Stimulated activated memory B cell treated with anti-CD40 and anti-IgM and Interleukin-4, amounts not matched to agents 10 μg/mL and 1 μg/mL and 100 μg/mL, for 72 hours (primary cell): ENCODE results near the gene PLA2G4F.

Source experiments
- ATAC-seq: fragments of 150-1000 bp; cut with Tn5 transposase; 2 replicates; pipeline ENCODE4 v1.10.0; 2021
- H3K27ac Mint-ChIP-seq: one replicate; pipeline ENCODE4 v1.8.0; 2022; ENCODE audit warnings: mild to moderate bottlenecking, mixed read lengths
- H3K27me3 Mint-ChIP-seq: one replicate; pipeline ENCODE4 v1.8.0; 2022; ENCODE audit warnings: mixed read lengths
- H3K36me3 Mint-ChIP-seq: one replicate; pipeline ENCODE4 v1.8.0; 2022; ENCODE audit warnings: mixed read lengths
- H3K4me1 Mint-ChIP-seq: one replicate; pipeline ENCODE4 v1.8.0; 2022; ENCODE audit warnings: mixed read lengths
- H3K4me3 Mint-ChIP-seq: one replicate; pipeline ENCODE4 v1.8.0; 2022; ENCODE audit warnings: mild to moderate bottlenecking, moderate library complexity, mixed read lengths
- H3K9me3 Mint-ChIP-seq: one replicate; pipeline ENCODE4 v1.8.0; 2022; ENCODE audit warnings: mixed read lengths

The PLA2G4F gene

GRCh38 chr15:42111924-42112323, 44.5 kb downstream of the PLA2G4F start:
- Mint-ChIP-seq H3K4me3 (no peak overlapping the region), H3K36me3 (no peaks in the 10 kb centered on the region), H3K4me1 (peaks cover 20% of the 10 kb centered on the region), H3K27me3 (peaks cover 80% of the 10 kb centered on the region), H3K9me3 (peaks cover 10% of the 10 kb centered on the region), H3K27ac (no peak overlapping the region)
- ATAC-seq, result no peak

- Mint-ChIP-seq H3K27ac (no peak overlapping the region), H3K4me3 (no peak overlapping the region), H3K9me3 (peaks cover 7% of the 10 kb centered on the region), H3K36me3 (no peaks in the 10 kb centered on the region), H3K27me3 (peaks cover 76% of the 10 kb centered on the region), H3K4me1 (peaks cover 20% of the 10 kb centered on the region)
- ATAC-seq, result no peak
These were observed 46.1 kb downstream of the PLA2G4F start for GRCh38 chr15:42110367-42110766.

- Mint-ChIP-seq H3K27me3 (peaks cover 69% of the 10 kb centered on the region), H3K9me3 (peaks cover 7% of the 10 kb centered on the region), H3K36me3 (no peaks in the 10 kb centered on the region), H3K4me3 (no peak overlapping the region), H3K27ac (no peak overlapping the region), H3K4me1 (peaks cover 20% of the 10 kb centered on the region)
- no peak for ATAC-seq
These were observed 47.6 kb downstream of the PLA2G4F start for GRCh38 chr15:42108806-42109205.

- H3K27me3 Mint-ChIP-seq, result peaks cover 63% of the 10 kb centered on the region
- H3K4me1 Mint-ChIP-seq, result peaks cover 20% of the 10 kb centered on the region
- no peaks in the 10 kb centered on the region for H3K36me3 Mint-ChIP-seq
- peaks cover 4% of the 10 kb centered on the region for H3K9me3 Mint-ChIP-seq
- no peak overlapping the region for H3K27ac Mint-ChIP-seq
- H3K4me3 Mint-ChIP-seq, result no peak overlapping the region
- ATAC-seq, result no peak
These were observed 48.2 kb downstream of the PLA2G4F start for GRCh38 chr15:42108189-42108588.

GRCh38 chr15:42107473-42107872, 49.0 kb downstream of the PLA2G4F start:
- H3K27ac Mint-ChIP-seq, result no peak overlapping the region
- H3K27me3 Mint-ChIP-seq, result peaks cover 61% of the 10 kb centered on the region
- H3K9me3 Mint-ChIP-seq, result peaks cover 2% of the 10 kb centered on the region
- H3K36me3 Mint-ChIP-seq, result no peaks in the 10 kb centered on the region
- ATAC-seq, result no peak
- H3K4me1 Mint-ChIP-seq, result peaks cover 20% of the 10 kb centered on the region
- H3K4me3 Mint-ChIP-seq, result no peak overlapping the region

- Mint-ChIP-seq H3K9me3 (no peaks in the 10 kb centered on the region), H3K36me3 (no peaks in the 10 kb centered on the region), H3K4me1 (peaks cover 20% of the 10 kb centered on the region), H3K27me3 (peaks cover 54% of the 10 kb centered on the region), H3K27ac (no peak overlapping the region), H3K4me3 (no peak overlapping the region)
- ATAC-seq, result no peak
These were observed 50.1 kb downstream of the PLA2G4F start for GRCh38 chr15:42106288-42106687.

GRCh38 chr15:42104095-42104891, 52.1 kb downstream of the PLA2G4F start:
- Mint-ChIP-seq H3K4me3 (no peak overlapping the region), H3K27me3 (peaks cover 35% of the 10 kb centered on the region), H3K36me3 (no peaks in the 10 kb centered on the region), H3K27ac (no peak overlapping the region), H3K9me3 (no peaks in the 10 kb centered on the region), H3K4me1 (peaks cover 20% of the 10 kb centered on the region)
- no peak for ATAC-seq

- H3K27me3 Mint-ChIP-seq, result peaks cover 32% of the 10 kb centered on the region
- peak; percentile 43 for ATAC-seq
These were observed 53.7 kb downstream of the PLA2G4F start for GRCh38 chr15:42102646-42103235.

GRCh38 chr15:42101861-42102260, 54.6 kb downstream of the PLA2G4F start:
- Mint-ChIP-seq H3K9me3 (peaks cover 3% of the 10 kb centered on the region), H3K4me3 (no peak overlapping the region), H3K27me3 (peaks cover 32% of the 10 kb centered on the region), H3K36me3 (no peaks in the 10 kb centered on the region), H3K4me1 (no peaks in the 10 kb centered on the region), H3K27ac (no peak overlapping the region)
- ATAC-seq, result no peak

More at GRCh38 chr15:42102646-42103235, 53.7 kb downstream of the PLA2G4F start:
- Mint-ChIP-seq H3K4me3 (no peak overlapping the region), H3K9me3 (peaks cover 3% of the 10 kb centered on the region), H3K4me1 (peaks cover 7% of the 10 kb centered on the region), H3K36me3 (no peaks in the 10 kb centered on the region), H3K27ac (no peak overlapping the region)

- Mint-ChIP-seq H3K4me3 (no peak overlapping the region), H3K9me3 (peaks cover 3% of the 10 kb centered on the region), H3K36me3 (no peaks in the 10 kb centered on the region), H3K27me3 (peaks cover 32% of the 10 kb centered on the region), H3K27ac (no peak overlapping the region), H3K4me1 (no peaks in the 10 kb centered on the region)
- ATAC-seq, result no peak
These were observed 56.2 kb downstream of the PLA2G4F start for GRCh38 chr15:42100021-42100800.

- H3K36me3 Mint-ChIP-seq, result no peaks in the 10 kb centered on the region
- H3K9me3 Mint-ChIP-seq, result peaks cover 3% of the 10 kb centered on the region
- H3K4me3 Mint-ChIP-seq, result no peak overlapping the region
- H3K27ac Mint-ChIP-seq, result no peak overlapping the region
- ATAC-seq, result no peak
- peaks cover 53% of the 10 kb centered on the region for H3K27me3 Mint-ChIP-seq
- peaks cover 9% of the 10 kb centered on the region for H3K4me1 Mint-ChIP-seq
These were observed 59.4 kb downstream of the PLA2G4F start for GRCh38 chr15:42097018-42097417.

GRCh38 chr15:42094512-42094963, 61.9 kb downstream of the PLA2G4F start, which contains the start of gene PLA2G4D:
Gene PLA2G4D (minus strand): TSS chr15:42094562. CDS start chr15:42094459, 103 bp downstream.
- H3K9me3 Mint-ChIP-seq, result peaks cover 3% of the 10 kb centered on the region
- peaks cover 13% of the 10 kb centered on the region for H3K4me1 Mint-ChIP-seq
- no peak within 1 kb of the TSS for H3K27ac Mint-ChIP-seq
- H3K27me3 Mint-ChIP-seq, result peaks cover 69% of the 10 kb centered on the region
- H3K4me3 Mint-ChIP-seq, result no peak within 1 kb of the TSS
- H3K36me3 Mint-ChIP-seq, result no peaks in the 10 kb centered on the region
- no peak for ATAC-seq

- H3K27me3 Mint-ChIP-seq, result peaks cover 71% of the 10 kb centered on the region
- no peak overlapping the region for H3K4me3 Mint-ChIP-seq
- no peaks in the 10 kb centered on the region for H3K9me3 Mint-ChIP-seq
- no peak overlapping the region for H3K27ac Mint-ChIP-seq
- no peaks in the 10 kb centered on the region for H3K36me3 Mint-ChIP-seq
- H3K4me1 Mint-ChIP-seq, result peaks cover 13% of the 10 kb centered on the region
- ATAC-seq, result no peak
These were observed 62.5 kb downstream of the PLA2G4F start for GRCh38 chr15:42093966-42094365.

- no peak overlapping the region for H3K27ac Mint-ChIP-seq
- peak; percentile 18 for ATAC-seq
These were observed 63.8 kb downstream of the PLA2G4F start for GRCh38 chr15:42092398-42093318.

More at GRCh38 chr15:42092398-42093318, 63.8 kb downstream of the PLA2G4F start:
- H3K36me3 Mint-ChIP-seq, result no peaks in the 10 kb centered on the region
- H3K27me3 Mint-ChIP-seq, result peaks cover 74% of the 10 kb centered on the region
- H3K4me1 Mint-ChIP-seq, result peaks cover 13% of the 10 kb centered on the region
- no peak overlapping the region for H3K4me3 Mint-ChIP-seq
- no peaks in the 10 kb centered on the region for H3K9me3 Mint-ChIP-seq
